Mesendoderm (in vitro differentiated cells): Measurements from ENCODE around the gene CDKN2B. TPM values are rescaled to one million over a fixed set of nuclear protein-coding genes. Genes with fewer than 3 reads are reported as not detected.

Source experiments
- DNase-seq: peaks from one replicate; pipeline ENCODE4 v3.0.0; 2013
- H2AK5ac ChIP-seq: 2 replicates; pipeline ENCODE4 v1.6.1; 2013; ENCODE audit warnings: low read length, inconsistent platforms
- H2BK120ac ChIP-seq: 2 replicates; pipeline ENCODE4 v1.6.1; 2013; ENCODE audit warnings: low read depth, mild to moderate bottlenecking, low read length, moderate library complexity, mixed read lengths
- H2BK15ac ChIP-seq: replicated peaks from 2 replicates; pipeline ENCODE4 v1.6.1; 2013; ENCODE audit warnings: low read depth, mild to moderate bottlenecking, moderate library complexity
- H2BK5ac ChIP-seq: 2 replicates; pipeline ENCODE4 v1.6.1; 2013; ENCODE audit warnings: low read length, inconsistent platforms
- H3K18ac ChIP-seq: 2 replicates; pipeline ENCODE4 v1.6.1; 2013; ENCODE audit warnings: mild to moderate bottlenecking, low read length, mixed read lengths
- H3K23ac ChIP-seq: one replicate; pipeline ENCODE4 v1.6.1; 2013; ENCODE audit warnings: low read length
- H3K27ac ChIP-seq: 2 replicates; pipeline ENCODE4 v1.5.1; 2013; ENCODE audit warnings: low read depth, mild to moderate bottlenecking, inconsistent platforms, low read length, moderate library complexity
- H3K27me3 ChIP-seq: 2 replicates; pipeline ENCODE4 v1.6.1; 2013; ENCODE audit warnings: low read length, control low read depth, mild to moderate bottlenecking, inconsistent platforms; ENCODE audit not compliant: insufficient read depth, poor library complexity
- H3K36me3 ChIP-seq: 2 replicates; pipeline ENCODE4 v1.6.1; 2013; ENCODE audit warnings: low read length, inconsistent platforms; ENCODE audit not compliant: control insufficient read depth, insufficient read depth
- H3K4ac ChIP-seq: one replicate; pipeline ENCODE4 v1.6.1; 2013; ENCODE audit warnings: low read depth, mild to moderate bottlenecking, low read length, moderate library complexity
- H3K4me1 ChIP-seq: 2 replicates; pipeline ENCODE4 v1.6.1; 2013; ENCODE audit warnings: low read depth, low read length, inconsistent platforms; ENCODE audit not compliant: control insufficient read depth
- H3K4me2 ChIP-seq: 2 replicates; pipeline ENCODE4 v1.6.1; 2013; ENCODE audit warnings: low read length
- H3K4me3 ChIP-seq: 2 replicates; pipeline ENCODE4 v1.5.1; 2013; ENCODE audit warnings: mild to moderate bottlenecking, low read length
- H3K56ac ChIP-seq: one replicate; pipeline ENCODE4 v1.6.1; 2013; ENCODE audit warnings: low read length
- H3K79me1 ChIP-seq: 2 replicates; pipeline ENCODE4 v1.6.1; 2013; ENCODE audit warnings: low read length, inconsistent platforms
- H3K79me2 ChIP-seq: 2 replicates; pipeline ENCODE4 v1.6.1; 2013; ENCODE audit warnings: mild to moderate bottlenecking, low read length; ENCODE audit not compliant: control insufficient read depth, insufficient read depth
- H3K9ac ChIP-seq: 2 replicates; pipeline ENCODE4 v1.6.1; 2013; ENCODE audit warnings: low read length, inconsistent platforms
- H4K5ac ChIP-seq: one replicate; pipeline ENCODE4 v1.6.1; 2013; ENCODE audit warnings: low read length
- H4K8ac ChIP-seq: one replicate; pipeline ENCODE4 v1.6.1; 2013; ENCODE audit warnings: low read depth, mild to moderate bottlenecking, control low read depth, low read length, moderate library complexity
- WGBS: extraction: QIAGEN DNeasy Blood & Tissue Kit; methylation state at CpG from one replicate; pipeline ENCODE4 v1.1.7; 2013; ENCODE audit warnings: low lambda C conversion rate, missing lambda C conversion rate; ENCODE audit not compliant: insufficient coverage; ENCODE audit errors: extremely low coverage; 5-methylcytosine and 5-hydroxymethylcytosine counted together
- small RNA-seq: library from polyadenylated mRNA; stranded (forward); fragments of <200 nt; extraction: miRNeasy Mini kit (QIAGEN cat#:217004); gene quantifications from one replicate; pipeline ENCODE3, GENCODE V24; 2013; ENCODE audit not compliant: insufficient read depth

The CDKN2B gene

GRCh38 chr9:21958833-21959232 is 50.3 kb downstream of the CDKN2B start:
- WGBS, result no CpG with 5 or more reads among the region's 2 CpGs
- H3K27ac ChIP-seq, result no peak overlapping the region

More at GRCh38 chr9:21958833-21959232, 50.3 kb downstream of the CDKN2B start:
- Histone ChIP-seq H3K36me3 (no peaks in the 10 kb centered on the region), H3K56ac (no peak overlapping the region), H3K9ac (no peak overlapping the region), H2BK5ac (no peak overlapping the region), H3K79me2 (no peaks in the 10 kb centered on the region), H3K4ac (no peak overlapping the region), H3K4me1 (no peaks in the 10 kb centered on the region), H4K5ac (no peak overlapping the region), H4K8ac (no peak overlapping the region), H3K27me3 (no peaks in the 10 kb centered on the region), H2BK15ac (no peak overlapping the region), H3K4me3 (no peak overlapping the region), H2AK5ac (no peak overlapping the region), H3K18ac (no peak overlapping the region), H3K79me1 (no peaks in the 10 kb centered on the region), H3K4me2 (no peak overlapping the region), H2BK120ac (no peak overlapping the region), H3K23ac (no peak overlapping the region)
- DNase-seq, result no peak

Small RNAs within 50 kb of the gene (small RNA-seq; reads per million reads assigned to genes)
- gene RF02045, result not detected
